Measurements from ENCODE around the gene PPARD.

PPARD gene

GRCh38 chr6:35352735-35353134, 10.4 kb downstream of the PPARD start:
- Histone ChIP-seq H3K9me2 (replicated peaks; ENCODE audit: low read depth, low read length) (no peaks in the 10 kb centered on the region), H3K4me3 (ENCODE audit: low read length, poor library complexity, severe bottlenecking) (no peak overlapping the region), H2AFZ (ENCODE audit: low read length) (no peak overlapping the region), H3K4me2 (ENCODE audit: low read depth, low read length, poor library complexity, severe bottlenecking) (no peak overlapping the region), H3K9me3 (ENCODE audit: insufficient read depth, low read depth, low read length) (no peaks in the 10 kb centered on the region), H3K27me3 (ENCODE audit: insufficient read depth, low read length, poor library complexity, severe bottlenecking) (no peaks in the 10 kb centered on the region), H4K20me1 (ENCODE audit: insufficient read depth, low read length, poor library complexity, severe bottlenecking) (no peaks in the 10 kb centered on the region), H3K4me1 (ENCODE audit: insufficient read depth, low read length, poor library complexity, severe bottlenecking) (peaks cover 7% of the 10 kb centered on the region), H3F3A (ENCODE audit: low read depth) (no peaks in the 10 kb centered on the region), H3K36me3 (ENCODE audit: insufficient read depth, low read length) (peaks cover 3% of the 10 kb centered on the region; the same call in 1 of the 2 replicates), H3K79me2 (ENCODE audit: insufficient read depth, low read length) (no peaks in the 10 kb centered on the region), H3K9ac (ENCODE audit: low read depth, low read length, poor library complexity, severe bottlenecking) (no peak overlapping the region)
- TF ChIP-seq CTCF (conservative IDR thresholded peaks at IDR 0.05; ENCODE audit: low read length) (no peak), EZH2phosphoT487 (IDR thresholded peaks at IDR 0.05; ENCODE audit: borderline replicate concordance) (no peak)

- H3K4me1 ChIP-seq (ENCODE audit: insufficient read depth, low read length, poor library complexity, severe bottlenecking) = no peaks in the 10 kb centered on the region
- H3K36me3 ChIP-seq (ENCODE audit: insufficient read depth, low read length) = peaks cover 3% of the 10 kb centered on the region; the same call in 1 of the 2 replicates
- TF ChIP-seq CTCF (conservative IDR thresholded peaks at IDR 0.05; ENCODE audit: low read length) = no peak
- TF ChIP-seq EZH2phosphoT487 (IDR thresholded peaks at IDR 0.05; ENCODE audit: borderline replicate concordance) = no peak
- H3K4me2 ChIP-seq (ENCODE audit: low read depth, low read length, poor library complexity, severe bottlenecking) = no peak overlapping the region
- no peaks in the 10 kb centered on the region for H4K20me1 ChIP-seq (ENCODE audit: insufficient read depth, low read length, poor library complexity, severe bottlenecking)
- H3K4me3 ChIP-seq (ENCODE audit: low read length, poor library complexity, severe bottlenecking) = no peak overlapping the region
- H3K9me2 ChIP-seq (replicated peaks; ENCODE audit: low read depth, low read length) = no peaks in the 10 kb centered on the region
- H3K79me2 ChIP-seq (ENCODE audit: insufficient read depth, low read length) = no peaks in the 10 kb centered on the region
- no peaks in the 10 kb centered on the region for H3F3A ChIP-seq (ENCODE audit: low read depth)
- no peak overlapping the region for H3K9ac ChIP-seq (ENCODE audit: low read depth, low read length, poor library complexity, severe bottlenecking)
- no peaks in the 10 kb centered on the region for H3K9me3 ChIP-seq (ENCODE audit: insufficient read depth, low read depth, low read length)
- no peak overlapping the region for H2AFZ ChIP-seq (ENCODE audit: low read length)
- no peaks in the 10 kb centered on the region for H3K27me3 ChIP-seq (ENCODE audit: insufficient read depth, low read length, poor library complexity, severe bottlenecking)
Measured at GRCh38 chr6:35354361-35355135, 12.2 kb downstream of the PPARD start.

GRCh38 chr6:35356391-35356790, 14.0 kb downstream of the PPARD start:
- no peaks in the 10 kb centered on the region for H3K79me2 ChIP-seq (ENCODE audit: insufficient read depth, low read length)
- peaks cover 3% of the 10 kb centered on the region; the same call in 1 of the 2 replicates for H3K36me3 ChIP-seq (ENCODE audit: insufficient read depth, low read length)
- H2AFZ ChIP-seq (ENCODE audit: low read length) = no peak overlapping the region
- no peaks in the 10 kb centered on the region for H3F3A ChIP-seq (ENCODE audit: low read depth)
- no peaks in the 10 kb centered on the region for H4K20me1 ChIP-seq (ENCODE audit: insufficient read depth, low read length, poor library complexity, severe bottlenecking)
- H3K4me3 ChIP-seq (ENCODE audit: low read length, poor library complexity, severe bottlenecking) = no peak overlapping the region
- no peaks in the 10 kb centered on the region for H3K9me2 ChIP-seq (replicated peaks; ENCODE audit: low read depth, low read length)
- TF ChIP-seq EZH2phosphoT487 (IDR thresholded peaks at IDR 0.05; ENCODE audit: borderline replicate concordance) = no peak
- no peak for TF ChIP-seq CTCF (conservative IDR thresholded peaks at IDR 0.05; ENCODE audit: low read length)
- H3K9me3 ChIP-seq (ENCODE audit: insufficient read depth, low read depth, low read length) = no peaks in the 10 kb centered on the region
- no peak overlapping the region for H3K4me2 ChIP-seq (ENCODE audit: low read depth, low read length, poor library complexity, severe bottlenecking)
- H3K9ac ChIP-seq (ENCODE audit: low read depth, low read length, poor library complexity, severe bottlenecking) = no peak overlapping the region
- no peaks in the 10 kb centered on the region for H3K27me3 ChIP-seq (ENCODE audit: insufficient read depth, low read length, poor library complexity, severe bottlenecking)
- no peaks in the 10 kb centered on the region for H3K4me1 ChIP-seq (ENCODE audit: insufficient read depth, low read length, poor library complexity, severe bottlenecking)
